ENCODE data around the gene SOX8.

- TF ChIP-seq POLR2A (IDR thresholded peaks at IDR 0.05) (no peak), CTCF (IDR thresholded peaks at IDR 0.05) (no peak)
Observed at GRCh38 chr16:1020091-1020399, 38.5 kb downstream of the SOX8 start.
